Measurements from ENCODE around the gene MICALL1. TPM values are rescaled to one million over a fixed set of nuclear protein-coding genes. Genes with fewer than 3 reads are reported as not detected.

The MICALL1 gene
- total RNA-seq, 1 experiment from 2014 or later, result 47.2 TPM

DNA sequence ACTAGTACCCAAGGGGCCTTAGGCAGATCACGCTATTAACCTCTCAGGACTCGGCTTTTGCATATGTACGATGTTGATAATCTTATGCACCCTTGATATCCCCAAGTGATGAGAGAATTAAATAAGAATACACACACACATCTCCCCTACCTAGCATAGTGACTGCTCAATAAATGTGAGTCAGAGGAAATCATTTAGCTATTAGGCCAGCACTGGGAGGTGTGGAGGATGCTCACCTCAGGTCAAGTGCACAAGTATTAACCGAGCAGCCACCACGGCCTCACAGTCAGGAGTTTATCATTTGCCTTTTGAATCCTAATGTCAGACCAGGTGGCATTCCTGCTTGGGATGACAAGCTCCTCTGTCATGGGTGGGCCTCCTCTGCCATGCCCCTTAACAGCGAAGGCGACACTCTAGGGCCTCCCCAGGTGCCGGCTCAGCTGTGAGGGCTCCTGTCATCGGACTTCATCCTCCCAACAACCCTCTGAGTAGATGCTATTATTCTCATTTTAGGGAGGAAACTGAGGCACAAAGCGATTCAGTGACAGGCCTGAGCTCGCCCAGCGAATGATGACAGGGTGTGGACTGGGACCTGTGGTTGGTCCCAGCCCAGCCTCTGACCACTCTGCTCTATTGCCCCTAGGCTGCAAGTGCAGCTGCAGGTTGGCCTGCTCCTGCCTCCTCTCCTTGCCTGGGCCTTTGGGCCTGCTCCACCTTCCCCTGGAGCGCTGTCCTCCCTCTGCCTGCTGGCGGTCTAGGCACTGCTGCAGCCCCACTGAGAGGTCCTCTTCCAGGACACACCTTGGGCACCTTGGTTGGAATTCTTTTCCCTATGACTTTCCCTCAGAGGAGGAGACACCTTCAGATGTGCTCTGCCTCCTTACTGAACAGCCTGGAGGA, 83.3 kb downstream of the MICALL1 start (continued):
- TF ChIP-seq NR1H2 (CRISPR knock-in tag; IDR thresholded peaks at IDR 0.05) (no peak), STAT6 (CRISPR knock-in tag; conservative IDR thresholded peaks at IDR 0.05; ENCODE audit: low read depth) (no peak), PRRX2 (CRISPR knock-in tag; IDR thresholded peaks at IDR 0.05) (no peak)
- TF ChIP-seq, protein P1, sequence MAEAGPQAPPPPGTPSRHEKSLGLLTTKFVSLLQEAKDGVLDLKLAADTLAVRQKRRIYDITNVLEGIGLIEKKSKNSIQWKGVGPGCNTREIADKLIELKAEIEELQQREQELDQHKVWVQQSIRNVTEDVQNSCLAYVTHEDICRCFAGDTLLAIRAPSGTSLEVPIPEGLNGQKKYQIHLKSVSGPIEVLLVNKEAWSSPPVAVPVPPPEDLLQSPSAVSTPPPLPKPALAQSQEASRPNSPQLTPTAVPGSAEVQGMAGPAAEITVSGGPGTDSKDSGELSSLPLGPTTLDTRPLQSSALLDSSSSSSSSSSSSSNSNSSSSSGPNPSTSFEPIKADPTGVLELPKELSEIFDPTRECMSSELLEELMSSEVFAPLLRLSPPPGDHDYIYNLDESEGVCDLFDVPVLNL (CRISPR knock-in tag; IDR thresholded peaks at IDR 0.05; ENCODE audit: borderline replicate concordance, low read depth), result no peak

DNA sequence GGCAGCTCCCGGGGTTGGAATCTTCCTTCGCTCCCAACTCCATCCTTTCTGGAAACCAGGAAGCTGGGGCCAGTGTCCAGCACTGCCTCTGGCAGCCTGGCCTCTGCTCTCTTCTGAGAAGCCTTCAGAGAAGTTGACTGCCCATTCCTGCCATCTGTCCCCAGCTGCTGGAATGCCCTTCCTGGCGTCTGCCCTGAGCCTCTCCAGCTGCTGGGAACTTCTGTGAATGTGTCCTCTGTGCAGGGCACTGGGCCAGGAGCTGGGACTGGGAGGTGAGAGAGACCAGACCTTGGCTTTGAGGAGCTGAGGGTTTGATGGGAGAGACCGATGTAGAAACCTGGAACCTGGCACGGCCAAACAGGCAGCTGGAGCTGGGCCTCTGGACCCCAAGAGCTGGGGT, 84.2 kb downstream of the MICALL1 start:
- H3K4me3 Mint-ChIP-seq, result no peak overlapping the region
- CTCF ChIA-PET, result interaction anchor here (0.8 to 1.5 kb wide), 3 partner anchors 10 to 62 kb away, joined by 3 read pairs; no protein-coding TSS in a partner anchor
- TF ChIP-seq, protein P2, sequence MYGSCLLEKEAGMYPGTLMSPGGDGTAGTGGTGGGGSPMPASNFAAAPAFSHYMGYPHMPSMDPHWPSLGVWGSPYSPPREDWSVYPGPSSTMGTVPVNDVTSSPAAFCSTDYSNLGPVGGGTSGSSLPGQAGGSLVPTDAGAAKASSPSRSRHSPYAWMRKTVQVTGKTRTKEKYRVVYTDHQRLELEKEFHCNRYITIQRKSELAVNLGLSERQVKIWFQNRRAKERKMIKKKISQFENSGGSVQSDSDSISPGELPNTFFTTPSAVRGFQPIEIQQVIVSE (CRISPR knock-in tag; IDR thresholded peaks at IDR 0.05; ENCODE audit: borderline replicate concordance), result no peak
- no peak for TF ChIP-seq ZNF232 (CRISPR knock-in tag; IDR thresholded peaks at IDR 0.05)
- no peak for ATAC-seq
- peaks cover 3% of the 10 kb centered on the region; the same call in 1 of the 2 replicates for H3K27me3 Mint-ChIP-seq (ENCODE audit: low read depth)
- H3K36me3 Mint-ChIP-seq, result no peaks in the 10 kb centered on the region
- no peak for DNase-seq (ENCODE audit: low spot score)
- no peak overlapping the region for H3K27ac Mint-ChIP-seq
- H3K4me1 Mint-ChIP-seq, result peaks cover 4% of the 10 kb centered on the region
- H3K9me3 Mint-ChIP-seq, result no peaks in the 10 kb centered on the region
- POLR2A ChIA-PET, result no interaction called here

DNA sequence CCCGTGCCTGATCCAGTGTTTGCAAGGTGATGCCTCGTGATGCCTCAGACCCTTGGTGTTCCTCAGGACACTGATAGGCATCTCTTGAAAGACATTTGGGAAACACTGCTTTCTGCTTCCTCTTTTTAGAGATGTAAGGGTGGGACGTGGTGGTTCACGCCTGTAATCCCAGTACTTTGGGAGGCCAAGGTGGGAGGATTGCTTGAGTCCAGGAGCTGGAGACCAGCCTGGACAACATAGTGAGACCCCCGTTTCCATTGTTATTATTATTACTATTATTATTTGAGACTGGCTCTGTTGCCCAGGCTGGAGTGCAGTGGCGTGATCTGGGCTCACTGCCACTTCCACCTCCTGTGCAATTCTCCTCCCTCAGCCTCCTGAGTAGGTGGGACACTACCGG, 84.8 kb downstream of the MICALL1 start:
- H3K4me1 Mint-ChIP-seq, result peaks cover 7% of the 10 kb centered on the region
- no peak for ATAC-seq
- H3K27me3 Mint-ChIP-seq (ENCODE audit: low read depth), result no peaks in the 10 kb centered on the region

More for the DNA sequence above, 84.8 kb downstream of the MICALL1 start:
- H3K4me3 Mint-ChIP-seq, result no peak overlapping the region
- TF ChIP-seq ESRRA (CRISPR knock-in tag; IDR thresholded peaks at IDR 0.05; ENCODE audit: borderline replicate concordance) (no peak), CREM (CRISPR knock-in tag; IDR thresholded peaks at IDR 0.05) (no peak), ATF3 (CRISPR knock-in tag; conservative IDR thresholded peaks at IDR 0.05) (no peak), FOXJ3 (CRISPR knock-in tag; IDR thresholded peaks at IDR 0.05; ENCODE audit: borderline replicate concordance) (no peak), ZNF219 (CRISPR knock-in tag; IDR thresholded peaks at IDR 0.05; ENCODE audit: borderline replicate concordance) (no peak), MYBL2 (CRISPR knock-in tag; IDR thresholded peaks at IDR 0.05) (no peak), ZNF423 (CRISPR knock-in tag; IDR thresholded peaks at IDR 0.05) (no peak)
- TF ChIP-seq, protein P1 (CRISPR knock-in tag; IDR thresholded peaks at IDR 0.05; ENCODE audit: borderline replicate concordance, low read depth), result no peak
- TF ChIP-seq, protein P3, sequence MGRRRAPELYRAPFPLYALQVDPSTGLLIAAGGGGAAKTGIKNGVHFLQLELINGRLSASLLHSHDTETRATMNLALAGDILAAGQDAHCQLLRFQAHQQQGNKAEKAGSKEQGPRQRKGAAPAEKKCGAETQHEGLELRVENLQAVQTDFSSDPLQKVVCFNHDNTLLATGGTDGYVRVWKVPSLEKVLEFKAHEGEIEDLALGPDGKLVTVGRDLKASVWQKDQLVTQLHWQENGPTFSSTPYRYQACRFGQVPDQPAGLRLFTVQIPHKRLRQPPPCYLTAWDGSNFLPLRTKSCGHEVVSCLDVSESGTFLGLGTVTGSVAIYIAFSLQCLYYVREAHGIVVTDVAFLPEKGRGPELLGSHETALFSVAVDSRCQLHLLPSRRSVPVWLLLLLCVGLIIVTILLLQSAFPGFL (CRISPR knock-in tag; IDR thresholded peaks at IDR 0.05; ENCODE audit: borderline replicate concordance), result no peak
- TF ChIP-seq, protein P4, sequence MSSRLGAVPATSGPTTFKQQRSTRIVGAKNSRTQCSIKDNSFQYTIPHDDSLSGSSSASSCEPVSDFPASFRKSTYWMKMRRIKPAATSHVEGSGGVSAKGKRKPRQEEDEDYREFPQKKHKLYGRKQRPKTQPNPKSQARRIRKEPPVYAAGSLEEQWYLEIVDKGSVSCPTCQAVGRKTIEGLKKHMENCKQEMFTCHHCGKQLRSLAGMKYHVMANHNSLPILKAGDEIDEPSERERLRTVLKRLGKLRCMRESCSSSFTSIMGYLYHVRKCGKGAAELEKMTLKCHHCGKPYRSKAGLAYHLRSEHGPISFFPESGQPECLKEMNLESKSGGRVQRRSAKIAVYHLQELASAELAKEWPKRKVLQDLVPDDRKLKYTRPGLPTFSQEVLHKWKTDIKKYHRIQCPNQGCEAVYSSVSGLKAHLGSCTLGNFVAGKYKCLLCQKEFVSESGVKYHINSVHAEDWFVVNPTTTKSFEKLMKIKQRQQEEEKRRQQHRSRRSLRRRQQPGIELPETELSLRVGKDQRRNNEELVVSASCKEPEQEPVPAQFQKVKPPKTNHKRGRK (CRISPR knock-in tag; IDR thresholded peaks at IDR 0.05; ENCODE audit: borderline replicate concordance), result no peak
- no peak overlapping the region for H3K27ac Mint-ChIP-seq
- ChIA-PET CTCF (interaction anchor here (0.8 to 1.5 kb wide), 3 partner anchors 10 to 61 kb away, joined by 3 read pairs; no protein-coding TSS in a partner anchor), POLR2A (no interaction called here)
- H3K36me3 Mint-ChIP-seq, result no peaks in the 10 kb centered on the region
- H3K9me3 Mint-ChIP-seq, result no peaks in the 10 kb centered on the region
- no peak for DNase-seq (ENCODE audit: low spot score)

All from WTC11 (cell line).